T-helper 22 cell (primary cell): Measurements from ENCODE around the gene PCDHB11.
"Not testable (repeated sequence)": the region's sequence is repeated elsewhere in the genome, so short reads cannot be mapped to it uniquely, and the experiment has no call there.

ENCODE experiments used
- DNase-seq: peaks from one replicate; pipeline ENCODE4 v3.0.0-alpha.2; 2020; ENCODE audit warnings: low read depth

Gene PCDHB11

GRCh38 chr5:141199359-141200235 is at the start of gene PCDHB11:
TSS of gene PCDHB11 (plus strand) at chr5:141199627. CDS start at chr5:141199775, 148 bp downstream.
- DNase-seq: no peak

GRCh38 chr5:141149812-141150211 is 49.6 kb upstream of the PCDHB11 start, which contains the start of gene PCDHB6:
TSS of gene PCDHB6 (plus strand) at chr5:141150057. CDS start at chr5:141150258, 201 bp downstream.
- DNase-seq: no peak

- DNase-seq: no peak
Observed at GRCh38 chr5:141150224-141150992, 49.0 kb upstream of the PCDHB11 start.

GRCh38 chr5:141150993-141151325 is 48.5 kb upstream of the PCDHB11 start:
- DNase-seq: no peak

- DNase-seq: not testable (repeated sequence)
Observed at GRCh38 chr5:141151632-141152031, 47.8 kb upstream of the PCDHB11 start.

GRCh38 chr5:141152096-141152495 is 47.3 kb upstream of the PCDHB11 start:
- not testable (repeated sequence) for DNase-seq

GRCh38 chr5:141155540-141156374 is 43.7 kb upstream of the PCDHB11 start:
- no peak for DNase-seq

- DNase-seq: not testable (repeated sequence)
Observed at GRCh38 chr5:141157356-141157755, 42.1 kb upstream of the PCDHB11 start.

GRCh38 chr5:141157901-141158300 is 41.5 kb upstream of the PCDHB11 start:
- not testable (repeated sequence) for DNase-seq

- DNase-seq: no peak
Observed at GRCh38 chr5:141172381-141173204, 26.8 kb upstream of the PCDHB11 start, which contains the start of gene PCDHB7. TSS of gene PCDHB7 (plus strand) at chr5:141172644. CDS start at chr5:141172836, 192 bp downstream.

GRCh38 chr5:141174291-141175104 is 24.9 kb upstream of the PCDHB11 start:
- DNase-seq: not testable (repeated sequence)

- DNase-seq: no peak
Observed at GRCh38 chr5:141175933-141176332, 23.5 kb upstream of the PCDHB11 start.

GRCh38 chr5:141177577-141178191 is 21.7 kb upstream of the PCDHB11 start, which contains the start of gene PCDHB8:
TSS of gene PCDHB8 (plus strand) at chr5:141177790. CDS start at chr5:141178035, 245 bp downstream.
- DNase-seq: not testable (repeated sequence)

- DNase-seq: not testable (repeated sequence)
Observed at GRCh38 chr5:141179371-141179770, 20.1 kb upstream of the PCDHB11 start.

GRCh38 chr5:141179876-141180275 is 19.6 kb upstream of the PCDHB11 start:
- DNase-seq: not testable (repeated sequence)

GRCh38 chr5:141180313-141180712 is 19.1 kb upstream of the PCDHB11 start:
- no peak for DNase-seq

- no peak for DNase-seq
Observed at GRCh38 chr5:141182248-141182647, 17.2 kb upstream of the PCDHB11 start, which contains the start of gene PCDHB16. TSS of gene PCDHB16 (plus strand) at chr5:141182387. CDS start at chr5:141182560, 173 bp downstream.

GRCh38 chr5:141184117-141184855 is 15.1 kb upstream of the PCDHB11 start:
- DNase-seq: not testable (repeated sequence)
